Breast epithelium (tissue), 4 donors: ENCODE results near the gene KCNH1. TPM values are rescaled to one million over a fixed set of nuclear protein-coding genes. Genes with fewer than 3 reads are reported as not detected.

Source experiments
- DNase-seq, 2 donors: peaks; one replicate each; pipeline ENCODE4 v3.0.0-alpha.2; 2019; ENCODE audit warnings: low spot score in 2 of 2
- H3K27ac ChIP-seq, 2 donors: fragments of 200-600 bp; sonication (generic) in 1 of 2; one replicate each; pipeline ENCODE4 v1.5.1; 2016 to 2019; ENCODE audit warnings: mild to moderate bottlenecking in 1 of 2
- H3K27me3 ChIP-seq, 2 donors: fragments of 200-600 bp; sonication (generic) in 1 of 2; one replicate each; pipeline versions ENCODE4 v1.5.1 to v1.6.0; 2017 to 2019; ENCODE audit warnings: control low read depth in 1 of 2, mild to moderate bottlenecking in 1 of 2
- H3K36me3 ChIP-seq: fragments of 200-600 bp; one replicate; pipeline ENCODE4 v1.5.1; 2019
- H3K4me1 ChIP-seq, 2 donors: fragments of 200-600 bp; sonication (generic); one replicate each; pipeline ENCODE4 v1.5.1; 2016 to 2019; ENCODE audit warnings: control low read depth in 1 of 2
- H3K4me3 ChIP-seq, 3 donors: fragments of 200-600 bp; sonication (generic); 1 replicate in 2 of 3; 2 replicates in 1 of 3; pipeline ENCODE4 v1.5.1; 2016 to 2019; ENCODE audit warnings: mild to moderate bottlenecking in 3 of 3, moderate library complexity in 2 of 3
- H3K9me3 ChIP-seq, 2 donors: fragments of 200-600 bp; sonication (generic) in 1 of 2; one replicate each; pipeline ENCODE4 v1.5.1; 2016 to 2019; ENCODE audit warnings: control low read depth in 1 of 2
- POLR2A ChIP-seq: fragments of 450-650 bp; IDR thresholded peaks from one replicate; pipeline ENCODE4 v1.6.1; 2016; ENCODE audit warnings: antibody characterized with exemption, mild to moderate bottlenecking, moderate library complexity
- POLR2AphosphoS5 ChIP-seq, 3 donors: sonication (generic); formaldehyde crosslinking; IDR thresholded peaks; one replicate each; pipeline ENCODE4 v1.6.1; 2017; ENCODE audit warnings: antibody characterized with exemption in 3 of 3
- intact Hi-C: fragments of 100-400 bp; cut with DNase I; formaldehyde crosslinking; loops from one replicate; pipeline ENCODE4 v1.15.1; 2023; ENCODE audit warnings: low total_unique reads
- total RNA-seq, 3 donors: library from RNA; depleted of rRNA; stranded (reverse); fragments of >200 nt; gene quantifications; one replicate each; pipeline ENCODE4 v1.1.0, GENCODE V29; 2016
- TF ChIP-seq, protein P1 (sequence below), 3 donors: fragments of 450-650 bp; IDR thresholded peaks; one replicate each; pipeline ENCODE4 v1.5.1; 2016 to 2017; ENCODE audit warnings: antibody characterized with exemption in 3 of 3, mild to moderate bottlenecking in 3 of 3, moderate library complexity in 3 of 3

The KCNH1 gene
- total RNA-seq, 3 donors from 2014 or later, result 0.32 to 1.3 TPM; not detected in 1

DNA sequence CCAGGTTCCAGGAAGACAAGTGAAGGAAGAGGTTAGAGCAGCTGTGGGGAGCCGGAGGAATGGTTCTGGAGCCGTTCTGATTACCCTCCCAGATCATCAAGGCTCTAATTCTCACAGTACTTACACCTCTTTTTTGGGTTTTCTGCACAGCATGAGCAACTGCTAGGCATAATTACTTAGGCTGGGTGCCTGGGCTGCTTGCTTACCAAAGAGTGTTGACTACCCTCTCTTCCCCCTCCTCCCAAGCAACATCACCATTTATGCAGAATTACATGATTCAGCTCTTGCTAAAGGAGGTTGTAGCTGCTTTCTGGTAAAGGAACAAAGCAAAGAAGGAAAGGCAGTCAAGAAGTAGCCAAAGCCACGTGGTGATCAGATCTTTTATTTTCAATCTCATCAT is 397.2 kb downstream of the KCNH1 start:
- intact Hi-C loops, result no loop called here
- no peak overlapping the region for H3K4me3 ChIP-seq
- DNase-seq, result no peak
- no peak overlapping the region for H3K27ac ChIP-seq
- no peaks in the 10 kb centered on the region for H3K9me3 ChIP-seq
- no peaks in the 10 kb centered on the region for H3K36me3 ChIP-seq
- H3K4me1 ChIP-seq, result no peaks in the 10 kb centered on the region
- no peak for TF ChIP-seq POLR2A
- TF ChIP-seq, protein P1, sequence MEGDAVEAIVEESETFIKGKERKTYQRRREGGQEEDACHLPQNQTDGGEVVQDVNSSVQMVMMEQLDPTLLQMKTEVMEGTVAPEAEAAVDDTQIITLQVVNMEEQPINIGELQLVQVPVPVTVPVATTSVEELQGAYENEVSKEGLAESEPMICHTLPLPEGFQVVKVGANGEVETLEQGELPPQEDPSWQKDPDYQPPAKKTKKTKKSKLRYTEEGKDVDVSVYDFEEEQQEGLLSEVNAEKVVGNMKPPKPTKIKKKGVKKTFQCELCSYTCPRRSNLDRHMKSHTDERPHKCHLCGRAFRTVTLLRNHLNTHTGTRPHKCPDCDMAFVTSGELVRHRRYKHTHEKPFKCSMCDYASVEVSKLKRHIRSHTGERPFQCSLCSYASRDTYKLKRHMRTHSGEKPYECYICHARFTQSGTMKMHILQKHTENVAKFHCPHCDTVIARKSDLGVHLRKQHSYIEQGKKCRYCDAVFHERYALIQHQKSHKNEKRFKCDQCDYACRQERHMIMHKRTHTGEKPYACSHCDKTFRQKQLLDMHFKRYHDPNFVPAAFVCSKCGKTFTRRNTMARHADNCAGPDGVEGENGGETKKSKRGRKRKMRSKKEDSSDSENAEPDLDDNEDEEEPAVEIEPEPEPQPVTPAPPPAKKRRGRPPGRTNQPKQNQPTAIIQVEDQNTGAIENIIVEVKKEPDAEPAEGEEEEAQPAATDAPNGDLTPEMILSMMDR (IDR thresholded peaks at IDR 0.05), result no peak
- no peak for TF ChIP-seq POLR2AphosphoS5 (IDR thresholded peaks at IDR 0.05)
- no peaks in the 10 kb centered on the region for H3K27me3 ChIP-seq

DNA sequence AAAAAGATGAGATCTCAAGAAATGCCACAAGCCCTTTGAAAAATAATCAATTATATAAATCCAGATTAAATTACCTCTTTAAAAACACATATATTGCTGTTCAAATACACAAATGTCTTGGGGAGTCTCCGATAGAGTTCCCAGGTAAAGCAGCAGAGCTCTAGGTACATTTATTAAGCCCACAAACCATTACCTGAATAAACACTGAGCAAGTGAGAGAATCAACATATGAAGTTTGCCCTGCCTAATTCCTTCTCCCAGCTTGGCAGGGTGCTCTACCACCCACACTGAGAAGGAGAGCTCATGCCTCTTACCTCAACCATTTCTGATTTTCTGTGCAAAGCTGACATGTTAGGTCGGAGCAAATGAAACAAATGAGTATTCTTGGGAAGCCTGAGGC is 402.4 kb downstream of the KCNH1 start:
- intact Hi-C loops, result no loop called here
- no peaks in the 10 kb centered on the region for H3K27me3 ChIP-seq
- H3K9me3 ChIP-seq, result no peaks in the 10 kb centered on the region

GRCh38 chr1:210731193-210731592 is 402.8 kb downstream of the KCNH1 start:
- Histone ChIP-seq H3K36me3 (no peaks in the 10 kb centered on the region), H3K27ac (no peak overlapping the region), H3K9me3 (no peaks in the 10 kb centered on the region), H3K4me1 (no peaks in the 10 kb centered on the region), H3K27me3 (no peaks in the 10 kb centered on the region), H3K4me3 (no peak overlapping the region)
- DNase-seq, result no peak
- intact Hi-C loops, result no loop called here
- no peak for TF ChIP-seq POLR2A
- no peak for TF ChIP-seq POLR2AphosphoS5 (IDR thresholded peaks at IDR 0.05)

More for the DNA sequence above, 402.4 kb downstream of the KCNH1 start:
- Histone ChIP-seq H3K4me1 (no peaks in the 10 kb centered on the region), H3K36me3 (no peaks in the 10 kb centered on the region), H3K4me3 (no peak overlapping the region), H3K27ac (no peak overlapping the region)
- TF ChIP-seq, protein P1 (IDR thresholded peaks at IDR 0.05), result no peak
- TF ChIP-seq POLR2AphosphoS5 (IDR thresholded peaks at IDR 0.05), result no peak
- no peak for TF ChIP-seq POLR2A
- DNase-seq, result no peak

DNA sequence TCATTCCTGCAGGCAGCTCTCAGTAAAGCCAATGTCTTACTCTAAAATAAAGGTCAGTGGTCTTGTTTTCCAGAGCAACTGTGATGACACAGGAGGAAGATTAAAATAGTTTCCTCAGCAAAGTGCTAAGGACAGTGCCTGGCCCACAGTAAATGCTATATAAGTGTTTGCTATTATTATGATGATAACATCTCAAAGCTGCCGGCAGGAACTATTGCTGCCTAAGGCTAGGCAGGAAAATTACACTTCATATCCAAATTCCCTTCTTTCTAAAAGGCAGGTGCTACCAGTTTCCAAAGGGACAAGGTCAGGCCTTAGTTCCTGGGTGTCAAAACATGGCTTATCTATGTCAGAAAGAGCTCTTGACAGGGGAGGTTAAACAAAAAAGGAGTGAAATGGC is 403.9 kb downstream of the KCNH1 start:
- Histone ChIP-seq H3K27ac (no peak overlapping the region), H3K27me3 (no peaks in the 10 kb centered on the region), H3K36me3 (no peaks in the 10 kb centered on the region), H3K9me3 (no peaks in the 10 kb centered on the region), H3K4me1 (no peaks in the 10 kb centered on the region), H3K4me3 (no peak overlapping the region)
- intact Hi-C loops, result no loop called here
- DNase-seq, result no peak
- TF ChIP-seq, protein P1 (IDR thresholded peaks at IDR 0.05), result no peak
- TF ChIP-seq POLR2AphosphoS5 (IDR thresholded peaks at IDR 0.05) (no peak), POLR2A (no peak)

DNA sequence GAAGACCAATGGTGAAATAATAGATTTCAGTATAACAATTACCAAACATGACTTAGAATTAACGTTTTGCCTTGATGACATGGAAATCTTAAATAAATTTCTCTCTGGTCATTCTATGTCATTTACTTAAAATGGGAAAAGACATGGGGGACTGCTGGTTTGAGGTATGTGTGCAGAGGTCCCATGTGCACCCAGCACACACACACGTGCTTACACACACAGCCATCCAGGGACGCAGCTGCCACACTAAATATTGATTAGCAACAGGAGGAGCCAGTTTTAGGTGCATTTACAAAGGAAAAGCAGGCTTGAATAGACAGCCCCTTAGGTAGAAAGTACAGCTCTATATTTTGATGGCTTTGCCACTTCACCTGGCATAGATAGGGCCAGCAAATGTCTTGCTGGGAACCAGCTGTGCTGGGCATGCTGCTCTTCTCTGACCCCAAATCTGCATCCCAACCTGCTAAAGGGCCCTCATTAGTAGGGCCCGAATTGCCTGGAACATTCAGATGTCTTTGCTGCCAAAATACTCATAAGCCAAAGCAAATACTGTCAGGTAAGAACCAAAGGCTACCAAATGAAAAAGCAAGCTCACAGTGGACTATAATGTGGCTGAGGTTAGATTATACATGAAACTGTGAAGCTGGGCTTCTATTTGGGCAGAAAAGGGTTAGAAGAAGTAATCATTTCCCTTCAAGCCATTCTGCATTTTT is 405.4 kb downstream of the KCNH1 start:
- no peak overlapping the region for H3K27ac ChIP-seq
- no peak for DNase-seq
- H3K36me3 ChIP-seq, result no peaks in the 10 kb centered on the region
- intact Hi-C loops, result no loop called here
- no peak overlapping the region for H3K4me3 ChIP-seq
- H3K9me3 ChIP-seq, result no peaks in the 10 kb centered on the region
- H3K4me1 ChIP-seq, result no peaks in the 10 kb centered on the region
- no peaks in the 10 kb centered on the region for H3K27me3 ChIP-seq
- no peak for TF ChIP-seq POLR2A
- TF ChIP-seq, protein P1 (IDR thresholded peaks at IDR 0.05), result no peak
